Type B pancreatic cell (in vitro differentiated cells): ENCODE data around the gene IRAK3. TPM values are rescaled to one million over a fixed set of nuclear protein-coding genes. Genes with fewer than 3 reads are reported as not detected.
"Not testable (repeated sequence)": the region's sequence is repeated elsewhere in the genome, so short reads cannot be mapped to it uniquely, and the experiment has no call there.

Experiments used
- DNase-seq: peaks from one replicate; pipeline ENCODE4 v3.0.0; 2021; ENCODE audit warnings: mixed read lengths; ENCODE audit not compliant: unreplicated experiment; ENCODE audit errors: extremely low spot score
- H3K27ac Mint-ChIP-seq: 2 replicates; pipeline ENCODE4 v1.8.0; 2021; ENCODE audit warnings: mild to moderate bottlenecking, mixed read lengths
- H3K27me3 Mint-ChIP-seq: 2 replicates; pipeline ENCODE4 v1.8.0; 2021; ENCODE audit warnings: mixed read lengths
- H3K36me3 Mint-ChIP-seq: 2 replicates; pipeline ENCODE4 v1.8.0; 2021; ENCODE audit warnings: mixed read lengths
- H3K4me1 Mint-ChIP-seq: one replicate; pipeline ENCODE4 v1.8.0; 2021; ENCODE audit warnings: mixed read lengths; ENCODE audit not compliant: unreplicated experiment
- H3K4me3 Mint-ChIP-seq: 2 replicates; pipeline ENCODE4 v1.8.0; 2021; ENCODE audit warnings: mild to moderate bottlenecking, mixed read lengths
- H3K9me3 Mint-ChIP-seq: 2 replicates; pipeline ENCODE4 v1.8.0; 2021; ENCODE audit warnings: mixed read lengths
- CTCF ChIP-seq: fragments of 200-600 bp; sonication (generic); conservative IDR thresholded peaks from 2 replicates; pipeline ENCODE4 v1.5.0; 2021; ENCODE audit warnings: antibody characterized with exemption, mild to moderate bottlenecking
- total RNA-seq: library from RNA; stranded (reverse); gene quantifications from 2 replicates; pipeline ENCODE4 v1.2.1, GENCODE V29; 2021; ENCODE audit warnings: low replicate concordance

The IRAK3 gene
- total RNA-seq, 1 donor from 2014 or later: 0.34 TPM

- Mint-ChIP-seq H3K27me3 (peaks cover 25% of the 10 kb centered on the region), H3K27ac (peak within 1 kb of the TSS; percentile 98), H3K9me3 (no peaks in the 10 kb centered on the region), H3K4me3 (peak within 1 kb of the TSS; percentile 100), H3K36me3 (no peaks in the 10 kb centered on the region), H3K4me1 (peaks cover 12% of the 10 kb centered on the region)
- TF ChIP-seq CTCF: peak; percentile 18
- peak; percentile 94 for DNase-seq
Measured at GRCh38 chr12:66301944-66302826, 113.2 kb downstream of the IRAK3 start, which contains the start of gene HELB. Gene HELB (plus strand): TSS chr12:66302493. CDS start chr12:66302604, 111 bp downstream.

- peaks cover 25% of the 10 kb centered on the region for H3K27me3 Mint-ChIP-seq
- H3K4me3 Mint-ChIP-seq: peak overlapping the region; percentile 100
- no peak for DNase-seq
- peaks cover 12% of the 10 kb centered on the region for H3K4me1 Mint-ChIP-seq
- no peaks in the 10 kb centered on the region for H3K36me3 Mint-ChIP-seq
- TF ChIP-seq CTCF: no peak
- peak overlapping the region; percentile 98 for H3K27ac Mint-ChIP-seq
- H3K9me3 Mint-ChIP-seq: no peaks in the 10 kb centered on the region
Measured at GRCh38 chr12:66302827-66303169, 113.8 kb downstream of the IRAK3 start.

DNA sequence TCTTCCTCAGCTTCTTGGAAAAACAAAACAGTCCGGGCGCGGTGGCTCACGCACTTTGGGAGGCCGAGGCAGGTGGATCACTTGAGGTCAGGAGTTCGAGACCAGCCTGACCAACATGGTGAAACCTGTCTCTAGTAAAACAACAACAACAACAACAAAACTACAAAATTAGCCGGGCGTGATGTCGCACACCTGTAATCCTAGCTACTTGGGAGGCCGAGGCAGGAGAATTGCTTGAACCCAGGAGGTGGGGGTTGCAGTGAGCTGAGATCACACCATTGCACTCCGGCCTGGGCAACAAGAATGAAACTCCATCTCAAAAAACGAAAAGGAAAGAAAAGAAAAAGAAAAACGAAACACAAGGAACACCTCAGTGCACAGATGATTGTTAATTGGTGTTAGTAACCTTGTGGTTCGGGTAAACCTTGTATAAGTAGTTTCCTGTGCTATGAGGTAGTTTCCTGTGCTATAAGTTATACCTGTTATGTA is 114.3 kb downstream of the IRAK3 start:
- DNase-seq, H3K9me3 Mint-ChIP-seq, H3K36me3 Mint-ChIP-seq, H3K27ac Mint-ChIP-seq: not testable (repeated sequence)
- H3K4me3 Mint-ChIP-seq: peak overlapping the region; percentile 100
- H3K27me3 Mint-ChIP-seq: peaks cover 25% of the 10 kb centered on the region
- H3K4me1 Mint-ChIP-seq: peaks cover 12% of the 10 kb centered on the region

Other genes starting within 250 kb of the IRAK3 start
- gene LLPH, start 58.5 kb upstream of the IRAK3 start, total RNA-seq: 15.3 and 26.3 TPM in 2 replicates
- 37.4 and 43.1 TPM in 2 replicates for gene TMBIM4, start 19.2 kb upstream of the IRAK3 start, total RNA-seq
- 3.8 and 5.5 TPM in 2 replicates for gene HELB, start 113.3 kb downstream of the IRAK3 start, total RNA-seq